MM.1S (cell line): ENCODE data around the gene CCL3.
"Not testable (repeated sequence)": the region's sequence is repeated elsewhere in the genome, so short reads cannot be mapped to it uniquely, and the experiment has no call there.

Experiments
- DNase-seq: peaks from one replicate; pipeline ENCODE4 v3.0.0-alpha.2; 2015
- H2AFZ ChIP-seq: fragments of 300-600 bp; sonication (generic); 2 replicates; pipeline ENCODE4 v1.6.0; 2016; ENCODE audit warnings: antibody characterized with exemption, low read length
- H3F3A ChIP-seq: fragments of 300-600 bp; sonication (generic); 2 replicates; pipeline ENCODE4 v1.6.1; 2016; ENCODE audit warnings: mild to moderate bottlenecking, antibody characterized with exemption, low read length, moderate library complexity, mixed read lengths; ENCODE audit not compliant: insufficient read depth
- H3K27ac ChIP-seq: fragments of 300-600 bp; sonication (generic); 2 replicates; pipeline ENCODE4 v1.5.1; 2016; ENCODE audit warnings: mild to moderate bottlenecking, low read length
- H3K27me3 ChIP-seq: fragments of 300-600 bp; sonication (generic); replicated peaks from 2 replicates; pipeline ENCODE4 v1.6.0; 2016; ENCODE audit warnings: low read length; ENCODE audit not compliant: insufficient read depth
- H3K36me3 ChIP-seq: fragments of 300-600 bp; sonication (generic); replicated peaks from 2 replicates; pipeline ENCODE4 v1.6.1; 2016; ENCODE audit warnings: mild to moderate bottlenecking, low read length, mixed read lengths; ENCODE audit not compliant: insufficient read depth
- H3K4me1 ChIP-seq: fragments of 300-600 bp; sonication (generic); 2 replicates; pipeline ENCODE4 v1.6.1; 2016; ENCODE audit warnings: low read length, mixed read lengths
- H3K4me2 ChIP-seq: fragments of 300-600 bp; sonication (generic); 2 replicates; pipeline ENCODE4 v1.6.0; 2016; ENCODE audit warnings: low read depth, low read length
- H3K4me3 ChIP-seq: fragments of 300-600 bp; sonication (generic); 2 replicates; pipeline ENCODE4 v1.5.1; 2016; ENCODE audit warnings: low read length, mixed read lengths
- H3K79me2 ChIP-seq: fragments of 300-600 bp; sonication (generic); 2 replicates; pipeline ENCODE4 v1.6.1; 2016; ENCODE audit warnings: mixed run types, low read length, mixed read lengths
- H3K9ac ChIP-seq: fragments of 300-600 bp; sonication (generic); 2 replicates; pipeline ENCODE4 v1.6.1; 2016; ENCODE audit warnings: low read length, mixed read lengths
- H3K9me2 ChIP-seq: fragments of 300-600 bp; sonication (generic); replicated peaks from 2 replicates; pipeline ENCODE4 v1.6.1; 2016; ENCODE audit warnings: mild to moderate bottlenecking, low read length, mixed read lengths; ENCODE audit not compliant: insufficient read depth
- H3K9me3 ChIP-seq: fragments of 300-600 bp; sonication (generic); replicated peaks from 2 replicates; pipeline ENCODE4 v1.6.1; 2016; ENCODE audit warnings: mild to moderate bottlenecking, low read length, mixed read lengths; ENCODE audit not compliant: insufficient read depth
- H4K20me1 ChIP-seq: fragments of 300-600 bp; sonication (generic); 2 replicates; pipeline ENCODE4 v1.6.1; 2016; ENCODE audit warnings: mild to moderate bottlenecking, low read length, moderate library complexity, mixed read lengths; ENCODE audit not compliant: insufficient read depth
- CTCF ChIP-seq: fragments of 300-600 bp; sonication (generic); IDR thresholded peaks from 2 replicates; pipeline ENCODE4 v1.5.1; 2016; ENCODE audit warnings: antibody characterized with exemption, low read length, mixed read lengths
- EZH2 ChIP-seq: fragments of 300-600 bp; sonication (generic); optimal IDR thresholded peaks from 2 replicates; pipeline ENCODE3; 2017; ENCODE audit warnings: low read depth, mild to moderate bottlenecking, antibody characterized with exemption, low read length, mixed read lengths
- EZH2phosphoT487 ChIP-seq: fragments of 300-600 bp; sonication (generic); IDR thresholded peaks from 2 replicates; pipeline ENCODE4 v1.6.1; 2018; ENCODE audit warnings: antibody characterized with exemption, low read length

Gene CCL3

GRCh38 chr17:36086791-36087190, 3.2 kb downstream of the CCL3 start:
- Histone ChIP-seq H3K9me2 (no peaks in the 10 kb centered on the region), H3K27ac (peak overlapping the region; percentile 60; the same call in 1 of the 2 replicates), H3K4me1 (peaks cover 66% of the 10 kb centered on the region), H3K4me2 (no peak overlapping the region), H4K20me1 (no peaks in the 10 kb centered on the region), H3K27me3 (no peaks in the 10 kb centered on the region), H3K9me3 (no peaks in the 10 kb centered on the region), H3K4me3 (no peak overlapping the region), H3K79me2 (no peaks in the 10 kb centered on the region), H3K9ac (no peak overlapping the region; the same call in 1 of the 2 replicates), H3K36me3 (no peaks in the 10 kb centered on the region), H3F3A (peaks cover 62% of the 10 kb centered on the region), H2AFZ (no peak overlapping the region)
- DNase-seq, result no peak
- TF ChIP-seq EZH2, result no peak
- no peak for TF ChIP-seq CTCF
- no peak for TF ChIP-seq EZH2phosphoT487

- Histone ChIP-seq H3K27me3 (no peaks in the 10 kb centered on the region), H3K79me2 (no peaks in the 10 kb centered on the region), H2AFZ (no peak overlapping the region), H3F3A (peaks cover 53% of the 10 kb centered on the region), H3K36me3 (no peaks in the 10 kb centered on the region), H3K4me1 (peaks cover 62% of the 10 kb centered on the region), H3K9me2 (no peaks in the 10 kb centered on the region), H3K9me3 (no peaks in the 10 kb centered on the region), H4K20me1 (no peaks in the 10 kb centered on the region), H3K4me3 (no peak overlapping the region), H3K27ac (peak overlapping the region; percentile 45; the same call in 1 of the 2 replicates), H3K4me2 (no peak overlapping the region), H3K9ac (no peak overlapping the region)
- no peak for TF ChIP-seq EZH2
- no peak for TF ChIP-seq EZH2phosphoT487
- TF ChIP-seq CTCF, result no peak
- no peak for DNase-seq
Measured at GRCh38 chr17:36085765-36086164, 4.2 kb downstream of the CCL3 start.

- H3K79me2 ChIP-seq, H3K27me3 ChIP-seq, H3K4me3 ChIP-seq: not testable (repeated sequence)
Measured at GRCh38 chr17:36083691-36084090, 6.3 kb downstream of the CCL3 start.

GRCh38 chr17:36082482-36083120, 7.3 kb downstream of the CCL3 start:
- H3K9me2 ChIP-seq, H3K79me2 ChIP-seq, H3K27me3 ChIP-seq, H3K9me3 ChIP-seq, H4K20me1 ChIP-seq, H3K36me3 ChIP-seq: not testable (repeated sequence)
- H3K4me1 ChIP-seq, result peaks cover 57% of the 10 kb centered on the region
- peak overlapping the region; percentile 54 for H3K4me2 ChIP-seq
- H3K4me3 ChIP-seq, result peak overlapping the region; percentile 18; the same call in 1 of the 2 replicates
- H3K27ac ChIP-seq, result peak overlapping the region; percentile 76
- DNase-seq, result peak; percentile 61
- peak overlapping the region; percentile 61 for H2AFZ ChIP-seq
- peaks cover 25% of the 10 kb centered on the region for H3F3A ChIP-seq
- H3K9ac ChIP-seq, result peak overlapping the region; percentile 46

More at GRCh38 chr17:36083691-36084090, 6.3 kb downstream of the CCL3 start:
- H3K9ac ChIP-seq, DNase-seq, H4K20me1 ChIP-seq, H3K4me2 ChIP-seq, H2AFZ ChIP-seq, H3K9me3 ChIP-seq, H3K9me2 ChIP-seq, H3K36me3 ChIP-seq: not testable (repeated sequence)
- Histone ChIP-seq H3K27ac (peak overlapping the region; percentile 76; the same call in 1 of the 2 replicates), H3K4me1 (peaks cover 57% of the 10 kb centered on the region), H3F3A (peaks cover 34% of the 10 kb centered on the region)

- peak overlapping the region; percentile 61 for H2AFZ ChIP-seq
Measured at GRCh38 chr17:36081681-36082471, 8.1 kb downstream of the CCL3 start.

More at GRCh38 chr17:36081681-36082471, 8.1 kb downstream of the CCL3 start:
- peak overlapping the region; percentile 76 for H3K27ac ChIP-seq
- not testable (repeated sequence) for H3K9me2 ChIP-seq, H3K9me3 ChIP-seq, H3K36me3 ChIP-seq, H3K79me2 ChIP-seq, H3K27me3 ChIP-seq, H4K20me1 ChIP-seq
- H3K9ac ChIP-seq, result peak overlapping the region; percentile 46
- peak overlapping the region; percentile 18; the same call in 1 of the 2 replicates for H3K4me3 ChIP-seq
- H3K4me2 ChIP-seq, result peak overlapping the region; percentile 54
- DNase-seq, result peak; percentile 61
- peaks cover 52% of the 10 kb centered on the region for H3K4me1 ChIP-seq
- peaks cover 20% of the 10 kb centered on the region for H3F3A ChIP-seq
